HG02759 (cell line): Measurements from ENCODE around the gene BPIFB1.

Experiments used
- ATAC-seq: cut with Tn5 transposase; IDR thresholded peaks from one replicate; pipeline ENCODE4 v1.9.1; 2021; ENCODE audit warnings: mild to moderate bottlenecking, moderate library complexity; ENCODE audit not compliant: unreplicated experiment

Gene BPIFB1

GRCh38 chr20:33291830-33292355 lies 8.9 kb downstream of the BPIFB1 start:
- ATAC-seq: no peak

- ATAC-seq: no peak
Measured at GRCh38 chr20:33296206-33296605, 13.2 kb downstream of the BPIFB1 start.

DNA sequence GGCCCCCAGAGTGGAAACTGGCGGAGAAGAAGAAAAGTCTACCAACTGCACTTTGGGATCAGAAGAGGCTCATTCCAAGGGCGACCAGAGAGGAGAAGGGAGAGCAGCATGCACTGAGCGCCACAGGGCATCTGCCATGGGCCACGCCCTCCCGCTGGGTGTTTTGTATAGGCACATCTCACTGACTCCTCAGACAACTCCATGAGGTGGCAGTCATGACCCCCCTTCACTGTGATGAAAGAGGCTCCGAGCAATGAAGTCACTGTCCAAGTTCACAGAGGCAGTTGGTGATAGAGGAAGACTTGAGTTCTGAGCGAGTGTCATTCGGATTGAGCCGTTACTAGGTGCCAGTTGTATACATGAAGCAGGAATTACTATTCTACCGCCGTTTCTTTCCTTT lies 15.4 kb downstream of the BPIFB1 start:
- ATAC-seq: no peak

GRCh38 chr20:33299111-33299603 lies 16.1 kb downstream of the BPIFB1 start:
- ATAC-seq: no peak

- ATAC-seq: no peak
Measured at GRCh38 chr20:33301192-33301930, 18.3 kb downstream of the BPIFB1 start.

DNA sequence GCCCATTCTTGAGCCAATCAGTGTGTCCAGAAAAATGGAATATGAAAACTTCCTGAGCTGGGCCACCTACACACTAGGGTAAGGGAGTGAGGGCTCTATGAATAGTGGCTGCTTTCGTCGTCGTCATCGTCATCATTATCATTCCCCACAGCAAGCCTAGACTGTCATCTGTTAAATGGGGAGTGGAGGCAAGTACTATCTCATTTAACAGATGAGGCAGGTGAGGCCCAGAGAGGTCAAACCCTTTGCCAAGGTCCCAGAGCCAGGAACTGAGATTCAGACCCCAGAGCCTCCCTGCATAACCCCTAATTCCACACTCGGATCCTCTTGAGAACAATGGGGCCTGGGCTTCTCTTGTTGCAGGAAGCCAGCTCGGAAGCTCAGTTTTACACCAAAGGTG lies 20.6 kb downstream of the BPIFB1 start:
- ATAC-seq: no peak

GRCh38 chr20:33304046-33304445 lies 21.0 kb downstream of the BPIFB1 start:
- no peak for ATAC-seq

DNA sequence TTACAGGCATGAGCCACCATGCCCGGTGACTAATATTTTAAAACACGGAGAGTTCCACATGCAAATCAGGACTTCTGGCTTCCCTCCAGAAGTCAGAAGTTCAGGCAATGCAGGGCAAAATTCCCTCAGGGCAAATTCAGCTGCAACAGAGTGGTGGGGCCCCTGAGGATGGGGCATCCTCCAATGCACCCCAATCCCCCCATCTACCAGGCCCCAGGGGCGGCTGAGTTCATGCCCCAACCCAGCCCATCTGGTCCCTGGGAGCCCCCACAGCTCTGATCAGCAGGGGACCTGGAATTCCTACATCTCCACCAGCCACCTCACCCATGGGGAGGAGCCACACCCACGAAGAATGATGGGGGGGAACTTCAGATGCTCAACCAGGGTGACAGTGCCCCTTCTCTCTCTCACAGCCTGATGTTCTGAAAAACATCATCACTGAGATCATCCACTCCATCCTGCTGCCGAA lies 22.6 kb downstream of the BPIFB1 start:
- no peak for ATAC-seq

- no peak for ATAC-seq
Measured at GRCh38 chr20:33306228-33306627, 23.2 kb downstream of the BPIFB1 start.

- no peak for ATAC-seq
Measured at GRCh38 chr20:33306807-33307206, 23.8 kb downstream of the BPIFB1 start.

- no peak for ATAC-seq
Measured at GRCh38 chr20:33308668-33309067, 25.7 kb downstream of the BPIFB1 start.

- no peak for ATAC-seq
Measured at GRCh38 chr20:33309631-33310030, 26.6 kb downstream of the BPIFB1 start.

- no peak for ATAC-seq
Measured at GRCh38 chr20:33310327-33310899, 27.4 kb downstream of the BPIFB1 start.

GRCh38 chr20:33311011-33311410 lies 28.0 kb downstream of the BPIFB1 start:
- no peak for ATAC-seq

DNA sequence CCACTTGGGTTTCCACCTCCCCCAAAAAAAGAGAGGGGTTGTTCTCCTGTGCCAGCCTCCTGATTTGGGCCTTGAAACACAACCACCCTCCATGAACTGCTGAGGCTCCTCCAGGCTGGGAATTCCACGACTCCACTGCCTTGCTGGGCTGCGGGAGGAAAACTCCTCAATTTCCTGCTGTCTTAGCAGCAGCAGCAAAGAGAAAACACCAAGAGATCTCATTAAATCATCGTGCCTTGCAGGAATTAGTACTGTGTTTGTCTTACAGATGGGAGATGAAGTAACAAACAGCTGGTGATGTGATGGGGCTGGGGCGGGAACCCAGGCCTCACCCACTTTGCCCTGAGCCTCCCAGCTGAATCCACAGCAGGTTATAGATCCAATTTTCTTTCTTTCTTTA lies 29.0 kb downstream of the BPIFB1 start:
- ATAC-seq: no peak

DNA sequence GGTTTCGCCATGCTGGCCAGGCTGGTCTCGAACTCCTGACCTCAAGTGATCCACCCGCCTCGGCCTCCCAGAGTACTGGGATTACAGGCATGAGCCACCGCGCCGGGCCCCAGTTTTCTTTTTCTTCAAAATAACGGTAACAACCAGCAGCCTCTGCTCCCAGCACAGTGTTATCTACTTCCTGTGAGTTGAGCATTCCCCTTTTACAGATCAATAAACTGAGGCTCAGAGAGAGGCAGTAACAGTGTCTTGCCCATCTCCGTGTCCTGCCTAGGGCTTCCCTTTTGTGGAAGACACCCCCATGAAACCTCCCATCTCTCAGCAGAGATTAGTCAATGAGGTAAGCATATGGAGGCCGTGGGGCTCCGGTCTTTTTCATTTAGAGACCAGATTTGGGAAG lies 29.6 kb downstream of the BPIFB1 start:
- no peak for ATAC-seq

GRCh38 chr20:33313686-33314314 lies 30.8 kb downstream of the BPIFB1 start:
- ATAC-seq: no peak

GRCh38 chr20:33316343-33316742 lies 33.3 kb downstream of the BPIFB1 start:
- no peak for ATAC-seq

DNA sequence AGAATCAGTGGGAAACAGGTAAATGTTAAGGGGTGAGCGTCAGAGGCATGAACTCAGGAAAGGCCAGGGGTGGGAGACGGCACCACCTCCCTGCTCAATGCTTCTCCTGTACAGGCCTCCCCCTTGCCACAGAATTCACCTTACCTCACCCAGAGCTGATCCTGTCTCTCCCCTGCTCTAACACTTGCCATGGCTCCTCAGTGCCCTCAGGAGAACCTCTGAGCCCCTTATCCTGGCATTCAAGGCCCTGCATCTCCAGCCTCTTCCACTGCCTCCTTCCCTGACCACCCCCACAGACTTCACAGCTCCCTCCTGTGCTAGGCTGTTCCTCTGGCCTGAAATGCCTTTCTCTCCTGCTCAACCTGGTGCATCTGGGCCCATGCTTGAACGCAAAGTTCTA lies 33.9 kb downstream of the BPIFB1 start:
- ATAC-seq: no peak

DNA sequence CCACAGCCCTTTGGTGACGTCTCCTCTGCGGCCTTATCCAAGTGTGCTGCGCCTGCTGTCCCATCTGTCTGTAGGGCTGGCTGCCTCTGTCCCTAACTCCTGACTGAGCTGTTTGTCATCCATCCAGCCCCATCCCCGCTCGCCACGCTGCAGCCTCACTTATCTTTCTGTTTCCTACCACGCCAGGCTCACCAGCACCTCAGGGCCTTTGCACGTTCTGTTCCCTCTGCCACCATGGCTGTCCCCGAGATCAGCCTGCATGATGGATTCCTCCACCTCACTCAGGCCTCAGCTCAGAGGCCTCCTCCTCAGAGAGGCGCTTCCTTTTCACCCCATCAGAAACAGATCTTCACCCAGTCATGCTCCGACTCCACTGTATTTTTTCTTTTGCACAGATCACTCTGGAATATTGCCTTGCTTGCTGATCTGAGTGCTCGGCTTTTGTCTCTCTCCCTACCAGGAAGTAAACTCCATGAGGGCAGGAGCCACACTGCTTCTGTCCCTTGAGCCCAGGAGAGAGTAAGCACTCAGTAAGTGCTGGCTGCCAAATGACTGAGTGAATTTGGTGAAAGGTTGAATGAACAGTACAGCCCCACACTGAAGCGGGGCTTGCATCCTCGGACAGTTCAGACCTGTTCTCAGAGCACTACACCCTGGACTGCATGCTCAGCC lies 34.5 kb downstream of the BPIFB1 start:
- no peak for ATAC-seq

- no peak for ATAC-seq
Measured at GRCh38 chr20:33318096-33318429, 35.0 kb downstream of the BPIFB1 start.
